Neural cell (in vitro differentiated cells): ENCODE data around the gene PTPRD. TPM values are rescaled to one million over a fixed set of nuclear protein-coding genes. Genes with fewer than 3 reads are reported as not detected.

Source experiments
- H2AFZ ChIP-seq: fragments of 200-600, 300-800 bp; sonication (generic), shearing (Covaris generic); 2 replicates; pipeline ENCODE4 v1.6.0; 2014; ENCODE audit warnings: low read depth, mild to moderate bottlenecking, antibody characterized with exemption, low read length, moderate library complexity
- H3F3A ChIP-seq: fragments of 200-600 bp; shearing (Covaris generic); 2 replicates; pipeline ENCODE4 v1.6.1; 2016; ENCODE audit warnings: mild to moderate bottlenecking, moderate library complexity, mixed read lengths, antibody characterized with exemption, low read length; ENCODE audit not compliant: insufficient read depth, poor library complexity, severe bottlenecking
- H3K27ac ChIP-seq: fragments of 200-600, 300-800 bp; sonication (generic), shearing (Covaris generic); 2 replicates; pipeline ENCODE4 v1.5.1; 2014; ENCODE audit warnings: mild to moderate bottlenecking, low read length, moderate library complexity
- H3K27me3 ChIP-seq: fragments of 300-800, 200-600 bp; sonication (generic), shearing (Covaris generic); 2 replicates; pipeline ENCODE4 v1.6.0; 2014; ENCODE audit warnings: mild to moderate bottlenecking, low read depth, low read length, moderate library complexity; ENCODE audit not compliant: insufficient read depth
- H3K36me3 ChIP-seq: fragments of 300-800, 200-600 bp; sonication (generic), shearing (Covaris generic); 2 replicates; pipeline ENCODE4 v1.5.1; 2014; ENCODE audit warnings: mild to moderate bottlenecking, antibody characterized with exemption, low read length, moderate library complexity; ENCODE audit not compliant: insufficient read depth
- H3K4me2 ChIP-seq: fragments of 300-800, 200-600 bp; sonication (generic), shearing (Covaris generic); 2 replicates; pipeline ENCODE4 v1.6.0; 2014; ENCODE audit warnings: mild to moderate bottlenecking, low read length
- H3K4me3 ChIP-seq: fragments of 300-800, 200-600 bp; sonication (generic), shearing (Covaris generic); 2 replicates; pipeline ENCODE4 v1.5.1; 2014; ENCODE audit warnings: mild to moderate bottlenecking, low read length, moderate library complexity
- H3K79me2 ChIP-seq: fragments of 200-600 bp; shearing (Covaris generic); replicated peaks from 2 replicates; pipeline ENCODE4 v1.6.0; 2014; ENCODE audit warnings: mild to moderate bottlenecking, low read length, moderate library complexity; ENCODE audit not compliant: insufficient read depth
- H3K9ac ChIP-seq: fragments of 300-800, 200-600 bp; sonication (generic), shearing (Covaris generic); 2 replicates; pipeline ENCODE4 v1.6.1; 2016; ENCODE audit warnings: mild to moderate bottlenecking, low read length, mixed read lengths
- H3K9me2 ChIP-seq: fragments of 200-600 bp; shearing (Covaris generic); 2 replicates; pipeline ENCODE4 v1.6.1; 2016; ENCODE audit warnings: mild to moderate bottlenecking, low read length, mixed read lengths; ENCODE audit not compliant: insufficient read depth
- H3K9me3 ChIP-seq: fragments of 200-600, 300-800 bp; sonication (generic), shearing (Covaris generic); 2 replicates; pipeline ENCODE4 v1.6.1; 2016; ENCODE audit warnings: mild to moderate bottlenecking, mixed run types, low read length, moderate library complexity, mixed read lengths
- H4K20me1 ChIP-seq: fragments of 200-600 bp; shearing (Covaris generic); 2 replicates; pipeline ENCODE4 v1.6.1; 2016; ENCODE audit warnings: mild to moderate bottlenecking, mixed run types; ENCODE audit not compliant: insufficient read depth
- CTCF ChIP-seq: fragments of 450-650 bp; IDR thresholded peaks from 2 replicates; pipeline ENCODE4 v1.5.1; 2014; ENCODE audit warnings: antibody characterized with exemption, mild to moderate bottlenecking, moderate library complexity; ENCODE audit not compliant: poor library complexity, severe bottlenecking
- EP300 ChIP-seq: fragments of 450-650 bp; conservative IDR thresholded peaks from 2 replicates; pipeline ENCODE4 v1.6.1; 2014; ENCODE audit warnings: antibody characterized with exemption, mild to moderate bottlenecking, moderate library complexity; ENCODE audit not compliant: poor library complexity, severe bottlenecking
- EZH2 ChIP-seq: fragments of 200-600, 300-800 bp; shearing (Covaris generic), sonication (generic); IDR thresholded peaks from 2 replicates; pipeline ENCODE4 v1.6.1; 2014; ENCODE audit warnings: antibody characterized with exemption, low read length, borderline replicate concordance, mild to moderate bottlenecking; ENCODE audit not compliant: insufficient read depth, poor library complexity, severe bottlenecking
- MXI1 ChIP-seq: fragments of 450-650 bp; conservative IDR thresholded peaks from 2 replicates; pipeline ENCODE4 v1.6.1; 2014; ENCODE audit warnings: antibody characterized with exemption, mild to moderate bottlenecking; ENCODE audit not compliant: poor library complexity, severe bottlenecking
- POLR2AphosphoS5 ChIP-seq: IDR thresholded peaks from 2 replicates; pipeline ENCODE4 v1.6.1; 2012
- RAD21 ChIP-seq: fragments of 450-650 bp; conservative IDR thresholded peaks from 2 replicates; pipeline ENCODE4 v1.6.1; 2014; ENCODE audit warnings: antibody characterized with exemption, mild to moderate bottlenecking, moderate library complexity
- SMC3 ChIP-seq: fragments of 450-650 bp; conservative IDR thresholded peaks from 2 replicates; pipeline ENCODE4 v1.6.1; 2014; ENCODE audit warnings: antibody characterized with exemption, mild to moderate bottlenecking, moderate library complexity; ENCODE audit not compliant: poor library complexity
- TAF1 ChIP-seq: IDR thresholded peaks from 2 replicates; pipeline ENCODE4 v1.6.1; 2012; ENCODE audit warnings: low read depth
- polyA plus RNA-seq: library from polyadenylated mRNA; depleted of rRNA; stranded (reverse); fragments of >200 nt; gene quantifications from 2 replicates; pipeline ENCODE4 v1.2.3, GENCODE V29; 2014
- TF ChIP-seq, protein P1 (sequence below): IDR thresholded peaks from 2 replicates; pipeline ENCODE4 v1.6.1; 2012; ENCODE audit warnings: borderline replicate concordance

Gene PTPRD
- polyA plus RNA-seq, 1 donor from 2014 or later: 143 TPM

DNA sequence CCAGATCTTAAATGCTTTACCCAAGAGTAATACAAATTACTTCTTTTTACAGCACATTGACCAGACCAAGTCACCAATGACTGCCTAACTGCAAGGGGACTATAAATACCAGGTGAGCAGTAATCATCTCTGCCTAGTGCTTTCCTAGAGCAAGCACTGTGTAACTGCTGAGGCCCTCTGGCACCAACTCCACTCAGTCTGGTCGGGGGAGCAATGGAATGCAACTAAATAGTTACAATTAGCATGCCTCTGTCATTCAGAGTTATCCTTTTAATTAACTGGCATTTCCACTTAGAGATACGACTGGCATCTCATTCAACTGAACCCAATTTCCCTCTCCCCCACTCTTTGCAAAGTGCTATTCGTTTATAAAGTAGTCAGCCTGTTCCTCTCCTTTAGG, 1504.2 kb downstream of the PTPRD start:
- H3K9ac ChIP-seq: no peak overlapping the region
- H3K79me2 ChIP-seq: no peaks in the 10 kb centered on the region
- H3K27me3 ChIP-seq: no peaks in the 10 kb centered on the region
- H3K27ac ChIP-seq: no peak overlapping the region
- H3K9me2 ChIP-seq: no peaks in the 10 kb centered on the region
- no peak overlapping the region for H2AFZ ChIP-seq
- no peak overlapping the region for H3K4me2 ChIP-seq
- no peak for TF ChIP-seq RAD21
- no peak for TF ChIP-seq POLR2AphosphoS5
- no peak for TF ChIP-seq MXI1
- no peak for TF ChIP-seq SMC3
- no peak for TF ChIP-seq EZH2
- TF ChIP-seq, protein P1, sequence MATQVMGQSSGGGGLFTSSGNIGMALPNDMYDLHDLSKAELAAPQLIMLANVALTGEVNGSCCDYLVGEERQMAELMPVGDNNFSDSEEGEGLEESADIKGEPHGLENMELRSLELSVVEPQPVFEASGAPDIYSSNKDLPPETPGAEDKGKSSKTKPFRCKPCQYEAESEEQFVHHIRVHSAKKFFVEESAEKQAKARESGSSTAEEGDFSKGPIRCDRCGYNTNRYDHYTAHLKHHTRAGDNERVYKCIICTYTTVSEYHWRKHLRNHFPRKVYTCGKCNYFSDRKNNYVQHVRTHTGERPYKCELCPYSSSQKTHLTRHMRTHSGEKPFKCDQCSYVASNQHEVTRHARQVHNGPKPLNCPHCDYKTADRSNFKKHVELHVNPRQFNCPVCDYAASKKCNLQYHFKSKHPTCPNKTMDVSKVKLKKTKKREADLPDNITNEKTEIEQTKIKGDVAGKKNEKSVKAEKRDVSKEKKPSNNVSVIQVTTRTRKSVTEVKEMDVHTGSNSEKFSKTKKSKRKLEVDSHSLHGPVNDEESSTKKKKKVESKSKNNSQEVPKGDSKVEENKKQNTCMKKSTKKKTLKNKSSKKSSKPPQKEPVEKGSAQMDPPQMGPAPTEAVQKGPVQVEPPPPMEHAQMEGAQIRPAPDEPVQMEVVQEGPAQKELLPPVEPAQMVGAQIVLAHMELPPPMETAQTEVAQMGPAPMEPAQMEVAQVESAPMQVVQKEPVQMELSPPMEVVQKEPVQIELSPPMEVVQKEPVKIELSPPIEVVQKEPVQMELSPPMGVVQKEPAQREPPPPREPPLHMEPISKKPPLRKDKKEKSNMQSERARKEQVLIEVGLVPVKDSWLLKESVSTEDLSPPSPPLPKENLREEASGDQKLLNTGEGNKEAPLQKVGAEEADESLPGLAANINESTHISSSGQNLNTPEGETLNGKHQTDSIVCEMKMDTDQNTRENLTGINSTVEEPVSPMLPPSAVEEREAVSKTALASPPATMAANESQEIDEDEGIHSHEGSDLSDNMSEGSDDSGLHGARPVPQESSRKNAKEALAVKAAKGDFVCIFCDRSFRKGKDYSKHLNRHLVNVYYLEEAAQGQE: no peak
- no peak for TF ChIP-seq TAF1
- no peak for TF ChIP-seq CTCF
- TF ChIP-seq EP300: no peak
- no peaks in the 10 kb centered on the region for H4K20me1 ChIP-seq
- H3K36me3 ChIP-seq: no peaks in the 10 kb centered on the region
- no peaks in the 10 kb centered on the region for H3K9me3 ChIP-seq
- no peaks in the 10 kb centered on the region for H3F3A ChIP-seq
- no peak overlapping the region for H3K4me3 ChIP-seq

DNA sequence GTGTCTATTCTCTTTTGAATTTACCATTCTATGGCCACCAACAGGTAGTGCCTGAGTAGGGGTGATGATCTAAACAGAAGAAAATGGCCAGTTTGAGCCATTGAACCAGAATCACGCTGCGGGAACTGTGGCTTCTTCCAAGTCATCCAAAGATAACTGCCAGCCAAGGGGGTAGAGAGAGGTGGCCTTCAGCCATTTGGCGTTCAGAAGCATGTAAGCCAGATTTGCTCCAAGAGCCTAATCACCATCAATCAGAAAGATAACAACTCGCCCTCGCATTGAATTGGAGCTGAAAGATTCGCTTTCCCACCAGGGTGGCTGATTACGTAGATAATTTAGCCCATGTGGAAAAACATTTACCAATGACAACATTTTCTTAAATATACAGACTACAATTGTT, 1510.5 kb downstream of the PTPRD start:
- no peak overlapping the region for H3K4me2 ChIP-seq
- no peaks in the 10 kb centered on the region for H3K36me3 ChIP-seq
- H3K9me3 ChIP-seq: no peaks in the 10 kb centered on the region
- no peaks in the 10 kb centered on the region for H3K79me2 ChIP-seq
- TF ChIP-seq MXI1 (no peak), POLR2AphosphoS5 (no peak), CTCF (no peak), SMC3 (no peak), EP300 (no peak), TAF1 (no peak), RAD21 (no peak), EZH2 (no peak)
- TF ChIP-seq, protein P1: no peak
- H4K20me1 ChIP-seq: no peaks in the 10 kb centered on the region
- no peaks in the 10 kb centered on the region for H3F3A ChIP-seq
- no peak overlapping the region for H3K4me3 ChIP-seq
- no peak overlapping the region for H3K9ac ChIP-seq
- H3K27ac ChIP-seq: no peak overlapping the region
- no peak overlapping the region for H2AFZ ChIP-seq
- H3K9me2 ChIP-seq: no peaks in the 10 kb centered on the region
- no peaks in the 10 kb centered on the region for H3K27me3 ChIP-seq
